MM.1S (cell line): ENCODE data around the gene TMEM174.

Experiments
- EZH2 ChIP-seq: fragments of 300-600 bp; sonication (generic); optimal IDR thresholded peaks from 2 replicates; pipeline ENCODE3; 2017; ENCODE audit warnings: low read depth, mild to moderate bottlenecking, antibody characterized with exemption, low read length, mixed read lengths
- TF ChIP-seq, protein P1 (sequence below): fragments of 300-600 bp; sonication (generic); IDR thresholded peaks from 2 replicates; pipeline ENCODE4 v1.5.1; 2016; ENCODE audit warnings: antibody characterized with exemption, low read length, mixed read lengths

DNA sequence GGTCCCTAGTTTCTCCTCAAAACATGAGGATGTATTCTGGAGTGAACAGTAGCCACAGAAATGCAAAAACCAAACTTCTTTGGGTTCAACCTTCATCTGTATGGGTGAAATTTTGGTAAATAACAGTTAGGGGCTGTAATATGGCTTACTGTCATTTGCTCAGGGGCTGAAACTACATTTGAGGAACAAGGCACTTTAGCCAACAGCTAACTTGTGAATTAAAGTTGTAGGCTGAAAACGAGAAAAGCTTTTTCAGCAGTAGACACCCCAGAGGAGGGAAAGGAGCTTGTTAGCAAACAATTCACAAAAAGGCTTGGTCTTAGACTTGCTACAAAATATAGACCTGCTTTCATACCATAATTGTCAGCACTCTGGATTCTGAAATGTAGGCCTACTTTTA lies 46.0 kb upstream of the TMEM174 start:
- TF ChIP-seq, protein P1, sequence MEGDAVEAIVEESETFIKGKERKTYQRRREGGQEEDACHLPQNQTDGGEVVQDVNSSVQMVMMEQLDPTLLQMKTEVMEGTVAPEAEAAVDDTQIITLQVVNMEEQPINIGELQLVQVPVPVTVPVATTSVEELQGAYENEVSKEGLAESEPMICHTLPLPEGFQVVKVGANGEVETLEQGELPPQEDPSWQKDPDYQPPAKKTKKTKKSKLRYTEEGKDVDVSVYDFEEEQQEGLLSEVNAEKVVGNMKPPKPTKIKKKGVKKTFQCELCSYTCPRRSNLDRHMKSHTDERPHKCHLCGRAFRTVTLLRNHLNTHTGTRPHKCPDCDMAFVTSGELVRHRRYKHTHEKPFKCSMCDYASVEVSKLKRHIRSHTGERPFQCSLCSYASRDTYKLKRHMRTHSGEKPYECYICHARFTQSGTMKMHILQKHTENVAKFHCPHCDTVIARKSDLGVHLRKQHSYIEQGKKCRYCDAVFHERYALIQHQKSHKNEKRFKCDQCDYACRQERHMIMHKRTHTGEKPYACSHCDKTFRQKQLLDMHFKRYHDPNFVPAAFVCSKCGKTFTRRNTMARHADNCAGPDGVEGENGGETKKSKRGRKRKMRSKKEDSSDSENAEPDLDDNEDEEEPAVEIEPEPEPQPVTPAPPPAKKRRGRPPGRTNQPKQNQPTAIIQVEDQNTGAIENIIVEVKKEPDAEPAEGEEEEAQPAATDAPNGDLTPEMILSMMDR, result no peak
- TF ChIP-seq EZH2, result no peak
